GM21423 (cell line): ENCODE measurements around the gene FTO.

Source experiments
- ATAC-seq: cut with Tn5 transposase; IDR thresholded peaks from one replicate; pipeline ENCODE4 v1.9.1; 2021; ENCODE audit warnings: mild to moderate bottlenecking, moderate library complexity; ENCODE audit not compliant: unreplicated experiment

FTO gene

GRCh38 chr16:54194334-54194743 lies 490.4 kb downstream of the FTO start:
- ATAC-seq = no peak

- no peak for ATAC-seq
Measured at GRCh38 chr16:54197758-54198157, 493.8 kb downstream of the FTO start.

- ATAC-seq = no peak
Measured at GRCh38 chr16:54199487-54200160, 495.7 kb downstream of the FTO start.

DNA sequence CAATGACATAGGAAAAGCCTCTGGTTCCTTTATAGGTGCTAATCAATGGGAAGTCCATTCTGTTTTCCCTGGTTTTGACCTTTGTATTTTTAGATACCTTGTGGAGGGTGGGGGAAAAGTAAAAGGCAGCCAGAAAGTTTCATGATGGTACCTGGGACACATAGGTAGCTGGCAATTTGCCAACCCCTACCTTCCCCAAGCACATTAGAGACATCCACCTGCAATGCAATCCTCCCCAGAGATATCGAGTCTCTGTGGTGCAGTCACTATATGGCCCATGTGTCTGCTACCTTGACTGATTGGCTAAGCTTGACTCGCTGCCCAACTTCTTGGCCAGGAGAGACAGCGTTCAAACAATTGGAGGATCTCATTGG lies 496.2 kb downstream of the FTO start:
- no peak for ATAC-seq

- ATAC-seq = no peak
Measured at GRCh38 chr16:54200720-54201119, 496.8 kb downstream of the FTO start.

- ATAC-seq = no peak
Measured at GRCh38 chr16:54201200-54201599, 497.2 kb downstream of the FTO start.
